Nephron progenitor cell (in vitro differentiated cells): ENCODE data around the gene RNASE7.
A peak's percentile ranks its signal among the peaks of the same experiment; 100 is the strongest.

Experiments used
- DNase-seq: peaks from one replicate; pipeline ENCODE4 v3.0.0; 2021
- H3K27ac Mint-ChIP-seq: 2 replicates; pipeline ENCODE4 v1.8.0; 2021; ENCODE audit warnings: mild to moderate bottlenecking, moderate library complexity, mixed read lengths
- H3K27me3 Mint-ChIP-seq: 2 replicates; pipeline ENCODE4 v1.8.0; 2021; ENCODE audit warnings: mild to moderate bottlenecking, low read depth, mixed read lengths; ENCODE audit not compliant: poor library complexity
- H3K36me3 Mint-ChIP-seq: 2 replicates; pipeline ENCODE4 v1.8.0; 2021; ENCODE audit warnings: low read depth, mixed read lengths
- H3K4me1 Mint-ChIP-seq: 2 replicates; pipeline ENCODE4 v1.8.0; 2021; ENCODE audit warnings: mixed read lengths
- H3K4me3 Mint-ChIP-seq: 2 replicates; pipeline ENCODE4 v1.8.0; 2021; ENCODE audit warnings: mild to moderate bottlenecking, moderate library complexity, mixed read lengths
- H3K9me3 Mint-ChIP-seq: 2 replicates; pipeline ENCODE4 v1.8.0; 2021; ENCODE audit warnings: mild to moderate bottlenecking, moderate library complexity, mixed read lengths
- CTCF ChIP-seq: fragments of 200-600 bp; sonication (generic); IDR thresholded peaks from 2 replicates; pipeline ENCODE4 v1.5.0; 2021; ENCODE audit warnings: antibody characterized with exemption

RNASE7 gene

GRCh38 chr14:21014761-21015190 lies 27.4 kb upstream of the RNASE7 start:
- TF ChIP-seq CTCF = peak; percentile 94

GRCh38 chr14:21015312-21015711 lies 26.9 kb upstream of the RNASE7 start:
- TF ChIP-seq CTCF = no peak
- Mint-ChIP-seq H3K27ac (no peak overlapping the region), H3K9me3 (no peaks in the 10 kb centered on the region), H3K4me1 (peaks cover 37% of the 10 kb centered on the region), H3K4me3 (no peak overlapping the region), H3K27me3 (peaks cover 22% of the 10 kb centered on the region), H3K36me3 (peaks cover 15% of the 10 kb centered on the region)
- no peak for DNase-seq

More at GRCh38 chr14:21014761-21015190, 27.4 kb upstream of the RNASE7 start:
- Mint-ChIP-seq H3K4me1 (peaks cover 37% of the 10 kb centered on the region), H3K27me3 (peaks cover 22% of the 10 kb centered on the region), H3K4me3 (no peak overlapping the region), H3K36me3 (peaks cover 13% of the 10 kb centered on the region), H3K9me3 (no peaks in the 10 kb centered on the region), H3K27ac (no peak overlapping the region)
- DNase-seq = peak; percentile 91

- Mint-ChIP-seq H3K27me3 (peaks cover 25% of the 10 kb centered on the region), H3K4me1 (peaks cover 37% of the 10 kb centered on the region), H3K27ac (no peak overlapping the region), H3K4me3 (no peak overlapping the region), H3K36me3 (peaks cover 28% of the 10 kb centered on the region), H3K9me3 (no peaks in the 10 kb centered on the region)
- DNase-seq = no peak
- no peak for TF ChIP-seq CTCF
Measured at GRCh38 chr14:21016413-21017190, 25.6 kb upstream of the RNASE7 start.

GRCh38 chr14:21017528-21018245 lies 24.5 kb upstream of the RNASE7 start:
- DNase-seq = no peak
- no peak overlapping the region for H3K27ac Mint-ChIP-seq
- no peak for TF ChIP-seq CTCF
- no peak overlapping the region for H3K4me3 Mint-ChIP-seq
- H3K9me3 Mint-ChIP-seq = no peaks in the 10 kb centered on the region
- peaks cover 32% of the 10 kb centered on the region for H3K27me3 Mint-ChIP-seq
- H3K4me1 Mint-ChIP-seq = peaks cover 42% of the 10 kb centered on the region
- peaks cover 36% of the 10 kb centered on the region for H3K36me3 Mint-ChIP-seq

- Mint-ChIP-seq H3K27ac (no peak overlapping the region), H3K9me3 (no peaks in the 10 kb centered on the region), H3K4me1 (peaks cover 43% of the 10 kb centered on the region), H3K4me3 (no peak overlapping the region), H3K36me3 (peaks cover 36% of the 10 kb centered on the region), H3K27me3 (peaks cover 38% of the 10 kb centered on the region)
- DNase-seq = no peak
- TF ChIP-seq CTCF = no peak
Measured at GRCh38 chr14:21018286-21018685, 23.9 kb upstream of the RNASE7 start.
